ENCODE data around the gene PLA2G4F. TPM values are rescaled to one million over a fixed set of nuclear protein-coding genes. Genes with fewer than 3 reads are reported as not detected.

Gene PLA2G4F
- total RNA-seq, 1 donor from 2014 or later = not detected

DNA sequence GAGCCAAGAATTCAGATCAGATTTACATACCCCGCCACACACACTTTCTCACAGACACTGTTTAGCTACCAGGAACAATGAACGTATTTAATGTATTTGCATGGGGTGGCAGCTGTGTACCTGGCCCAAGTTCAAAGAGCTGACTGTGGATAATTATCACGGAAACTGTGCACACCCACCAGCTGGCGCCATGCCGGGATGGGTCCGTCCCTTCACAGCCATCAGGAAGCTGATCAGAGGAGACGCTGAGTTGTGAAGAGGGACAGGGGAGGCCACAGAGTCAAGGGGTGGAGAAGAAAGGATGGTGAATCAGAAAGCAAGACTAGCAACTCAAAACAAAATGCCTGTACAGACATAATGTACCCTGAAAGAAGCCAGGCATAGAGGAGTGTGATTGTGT is 49.0 kb downstream of the PLA2G4F start:
- no peak overlapping the region for H3K4me3 Mint-ChIP-seq (ENCODE audit: unreplicated experiment)
- peaks cover 11% of the 10 kb centered on the region for H3K9me3 Mint-ChIP-seq (ENCODE audit: unreplicated experiment)
- TF ChIP-seq, protein P1, sequence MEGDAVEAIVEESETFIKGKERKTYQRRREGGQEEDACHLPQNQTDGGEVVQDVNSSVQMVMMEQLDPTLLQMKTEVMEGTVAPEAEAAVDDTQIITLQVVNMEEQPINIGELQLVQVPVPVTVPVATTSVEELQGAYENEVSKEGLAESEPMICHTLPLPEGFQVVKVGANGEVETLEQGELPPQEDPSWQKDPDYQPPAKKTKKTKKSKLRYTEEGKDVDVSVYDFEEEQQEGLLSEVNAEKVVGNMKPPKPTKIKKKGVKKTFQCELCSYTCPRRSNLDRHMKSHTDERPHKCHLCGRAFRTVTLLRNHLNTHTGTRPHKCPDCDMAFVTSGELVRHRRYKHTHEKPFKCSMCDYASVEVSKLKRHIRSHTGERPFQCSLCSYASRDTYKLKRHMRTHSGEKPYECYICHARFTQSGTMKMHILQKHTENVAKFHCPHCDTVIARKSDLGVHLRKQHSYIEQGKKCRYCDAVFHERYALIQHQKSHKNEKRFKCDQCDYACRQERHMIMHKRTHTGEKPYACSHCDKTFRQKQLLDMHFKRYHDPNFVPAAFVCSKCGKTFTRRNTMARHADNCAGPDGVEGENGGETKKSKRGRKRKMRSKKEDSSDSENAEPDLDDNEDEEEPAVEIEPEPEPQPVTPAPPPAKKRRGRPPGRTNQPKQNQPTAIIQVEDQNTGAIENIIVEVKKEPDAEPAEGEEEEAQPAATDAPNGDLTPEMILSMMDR (IDR thresholded peaks at IDR 0.05) = no peak
- DNase-seq (ENCODE audit: extremely low spot score, unreplicated experiment) = peak; percentile 34
- H3K27me3 Mint-ChIP-seq (ENCODE audit: unreplicated experiment) = peaks cover 40% of the 10 kb centered on the region
- no peak overlapping the region for H3K27ac Mint-ChIP-seq (ENCODE audit: unreplicated experiment)
- peaks cover 2% of the 10 kb centered on the region for H3K4me1 Mint-ChIP-seq (ENCODE audit: unreplicated experiment)
- no peaks in the 10 kb centered on the region for H3K36me3 Mint-ChIP-seq (ENCODE audit: unreplicated experiment)

DNA sequence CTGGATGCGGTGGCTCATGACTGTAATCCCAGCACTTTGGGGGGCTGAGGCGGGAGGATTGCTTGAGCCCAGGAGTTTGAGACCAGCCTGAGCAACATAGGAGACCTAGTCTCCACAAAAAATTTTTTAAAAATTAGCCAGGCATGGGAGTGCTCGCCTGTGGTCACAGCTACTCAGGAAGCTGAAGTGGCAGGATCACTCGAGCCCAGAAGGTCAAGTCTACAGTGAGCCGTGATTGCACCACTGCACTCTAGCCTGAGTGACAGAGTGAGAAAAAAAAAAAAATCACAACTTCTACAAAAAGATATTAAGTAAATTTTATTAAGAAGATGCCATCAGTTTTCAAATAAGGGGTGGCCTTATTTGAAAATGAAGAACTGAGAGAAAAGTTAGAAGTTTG is 50.1 kb downstream of the PLA2G4F start:
- peak; percentile 40 for DNase-seq (ENCODE audit: extremely low spot score, unreplicated experiment)
- Mint-ChIP-seq H3K36me3 (ENCODE audit: unreplicated experiment) (no peaks in the 10 kb centered on the region), H3K27ac (ENCODE audit: unreplicated experiment) (no peak overlapping the region), H3K4me3 (ENCODE audit: unreplicated experiment) (no peak overlapping the region), H3K9me3 (ENCODE audit: unreplicated experiment) (peaks cover 11% of the 10 kb centered on the region), H3K4me1 (ENCODE audit: unreplicated experiment) (peaks cover 10% of the 10 kb centered on the region), H3K27me3 (ENCODE audit: unreplicated experiment) (peaks cover 36% of the 10 kb centered on the region)
- TF ChIP-seq, protein P1 (IDR thresholded peaks at IDR 0.05) = no peak

GRCh38 chr15:42104095-42104891 is 52.1 kb downstream of the PLA2G4F start:
- H3K4me1 Mint-ChIP-seq (ENCODE audit: unreplicated experiment) = peaks cover 20% of the 10 kb centered on the region
- no peaks in the 10 kb centered on the region for H3K36me3 Mint-ChIP-seq (ENCODE audit: unreplicated experiment)
- TF ChIP-seq, protein P1 (IDR thresholded peaks at IDR 0.05) = no peak
- H3K27me3 Mint-ChIP-seq (ENCODE audit: unreplicated experiment) = peaks cover 20% of the 10 kb centered on the region
- peaks cover 10% of the 10 kb centered on the region for H3K9me3 Mint-ChIP-seq (ENCODE audit: unreplicated experiment)
- no peak overlapping the region for H3K27ac Mint-ChIP-seq (ENCODE audit: unreplicated experiment)
- H3K4me3 Mint-ChIP-seq (ENCODE audit: unreplicated experiment) = no peak overlapping the region
- DNase-seq (ENCODE audit: extremely low spot score, unreplicated experiment) = no peak

DNA sequence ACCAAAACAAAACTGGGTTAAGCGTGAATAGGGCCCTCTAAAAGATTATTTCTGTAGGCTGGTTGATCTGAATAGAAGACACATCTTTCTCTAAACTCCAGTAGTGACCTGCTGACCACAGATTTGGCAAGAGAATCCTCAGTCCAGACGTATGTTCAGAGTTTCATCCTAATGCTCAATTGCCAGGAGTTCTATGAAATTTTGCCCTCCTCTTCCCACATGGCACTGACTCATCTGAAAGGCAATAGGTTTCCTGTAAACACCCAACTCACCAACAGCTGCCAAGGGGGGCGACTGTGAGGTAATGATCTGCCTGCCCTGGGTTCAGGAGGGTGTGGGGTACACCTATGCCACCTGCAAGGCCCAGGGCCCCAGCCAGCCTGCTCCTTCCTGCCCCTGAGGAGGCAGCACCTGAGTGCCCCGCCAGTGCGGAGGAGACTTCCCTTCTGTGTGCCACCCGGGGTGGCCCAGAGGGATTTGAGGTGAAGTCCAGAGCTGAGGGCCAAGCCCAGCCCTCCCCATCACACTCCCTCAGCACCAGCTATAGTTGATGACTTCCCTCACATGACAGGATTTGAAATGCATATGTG is 53.7 kb downstream of the PLA2G4F start:
- TF ChIP-seq, protein P1 (IDR thresholded peaks at IDR 0.05) = no peak
- Mint-ChIP-seq H3K4me3 (ENCODE audit: unreplicated experiment) (no peak overlapping the region), H3K4me1 (ENCODE audit: unreplicated experiment) (peaks cover 20% of the 10 kb centered on the region), H3K27ac (ENCODE audit: unreplicated experiment) (no peak overlapping the region), H3K9me3 (ENCODE audit: unreplicated experiment) (no peaks in the 10 kb centered on the region), H3K27me3 (ENCODE audit: unreplicated experiment) (peaks cover 5% of the 10 kb centered on the region), H3K36me3 (ENCODE audit: unreplicated experiment) (no peaks in the 10 kb centered on the region)
- DNase-seq (ENCODE audit: extremely low spot score, unreplicated experiment) = peak; percentile 68

DNA sequence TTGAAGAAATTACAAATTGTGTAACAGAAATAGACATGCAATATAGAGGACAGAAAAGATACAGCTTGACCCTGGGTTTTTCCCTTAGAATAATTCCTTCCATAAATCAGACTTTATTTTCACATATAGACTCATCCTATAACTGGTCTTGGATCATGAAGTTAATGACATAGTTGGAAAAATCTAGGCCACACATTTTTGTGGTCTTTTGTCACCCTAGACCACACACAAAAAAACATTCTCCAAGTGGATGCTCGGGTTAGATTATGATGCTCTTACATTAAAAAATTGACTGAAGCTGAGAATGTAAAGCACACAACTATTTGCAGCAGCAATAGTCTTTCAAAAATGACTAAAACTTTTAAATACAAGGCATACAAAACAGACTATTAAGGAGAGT is 54.6 kb downstream of the PLA2G4F start:
- TF ChIP-seq, protein P1 (IDR thresholded peaks at IDR 0.05) = no peak
- H3K9me3 Mint-ChIP-seq (ENCODE audit: unreplicated experiment) = no peaks in the 10 kb centered on the region
- peaks cover 1% of the 10 kb centered on the region for H3K27me3 Mint-ChIP-seq (ENCODE audit: unreplicated experiment)
- no peak for DNase-seq (ENCODE audit: extremely low spot score, unreplicated experiment)
- no peaks in the 10 kb centered on the region for H3K36me3 Mint-ChIP-seq (ENCODE audit: unreplicated experiment)
- H3K27ac Mint-ChIP-seq (ENCODE audit: unreplicated experiment) = no peak overlapping the region
- peaks cover 20% of the 10 kb centered on the region for H3K4me1 Mint-ChIP-seq (ENCODE audit: unreplicated experiment)
- H3K4me3 Mint-ChIP-seq (ENCODE audit: unreplicated experiment) = no peak overlapping the region
